NCI-H2196 (cell line): ENCODE measurements around the gene FOXE1.

Source experiments
- DNase-seq: peaks from one replicate; lab custom pipeline; 2025; ENCODE audit not compliant: unreplicated experiment; lab: John Stamatoyannopoulos, UW

Gene FOXE1

DNA sequence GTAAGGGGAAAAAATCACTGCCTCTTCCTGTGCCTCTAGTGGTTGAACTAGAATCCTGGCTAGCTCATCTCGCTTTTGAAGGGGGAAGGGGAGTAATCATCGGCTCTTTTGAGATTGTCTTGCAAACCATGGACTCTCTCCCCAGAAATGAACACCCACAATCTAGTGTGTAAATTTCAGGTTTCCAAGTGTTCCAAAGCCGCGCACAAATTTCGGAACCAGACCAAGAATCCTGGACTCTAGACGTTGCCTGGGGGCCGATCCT lies 4.9 kb upstream of the FOXE1 start:
- no peak for DNase-seq

- DNase-seq = no peak
These were observed 4.4 kb upstream of the FOXE1 start for GRCh38 chr9:97848480-97849237.

GRCh38 chr9:97849980-97850379 lies 3.0 kb upstream of the FOXE1 start:
- no peak for DNase-seq

GRCh38 chr9:97850746-97851445 lies 2.1 kb upstream of the FOXE1 start:
- DNase-seq = no peak

DNA sequence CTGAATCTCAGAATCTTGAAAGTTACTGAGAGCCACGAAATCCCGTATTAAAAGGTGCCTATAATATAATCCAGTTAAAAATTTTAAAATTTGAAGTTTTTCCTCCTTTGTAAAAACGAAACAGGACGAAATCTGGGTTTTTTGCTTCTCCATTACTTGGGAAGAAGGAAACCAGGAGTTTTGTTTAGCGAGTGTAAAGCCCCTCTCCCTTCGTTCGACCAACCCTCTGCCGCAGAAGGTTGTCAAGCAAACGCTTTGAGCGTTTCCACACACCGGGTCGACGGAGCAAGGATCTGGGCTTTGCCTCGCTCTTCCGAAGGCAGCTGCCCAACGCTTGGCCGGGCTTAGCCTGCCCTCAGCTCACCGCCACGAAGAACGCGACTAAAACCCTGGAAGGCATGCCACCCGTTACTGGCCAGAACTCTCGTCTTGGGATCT lies 1.6 kb upstream of the FOXE1 start:
- DNase-seq = no peak

DNA sequence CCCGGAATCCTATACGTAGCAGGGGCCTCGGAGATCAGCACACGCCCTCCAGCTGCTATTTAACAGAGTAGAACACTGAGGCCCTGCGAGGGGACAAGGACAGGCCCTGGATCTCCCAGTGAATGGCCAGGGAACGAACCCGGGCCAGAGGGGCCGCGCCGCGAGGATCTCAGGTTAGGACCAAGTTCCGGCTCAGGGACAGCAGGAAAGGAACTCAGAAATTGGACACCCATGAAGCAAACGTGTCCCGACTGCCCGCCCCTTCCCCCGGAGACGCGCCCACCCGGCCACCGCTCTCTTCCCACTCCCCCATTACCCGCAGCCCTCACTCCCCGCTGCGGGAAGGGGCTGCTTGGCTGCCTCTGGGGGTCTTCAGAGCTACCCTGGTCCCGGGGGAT lies 1.0 kb upstream of the FOXE1 start:
- no peak for DNase-seq

DNA sequence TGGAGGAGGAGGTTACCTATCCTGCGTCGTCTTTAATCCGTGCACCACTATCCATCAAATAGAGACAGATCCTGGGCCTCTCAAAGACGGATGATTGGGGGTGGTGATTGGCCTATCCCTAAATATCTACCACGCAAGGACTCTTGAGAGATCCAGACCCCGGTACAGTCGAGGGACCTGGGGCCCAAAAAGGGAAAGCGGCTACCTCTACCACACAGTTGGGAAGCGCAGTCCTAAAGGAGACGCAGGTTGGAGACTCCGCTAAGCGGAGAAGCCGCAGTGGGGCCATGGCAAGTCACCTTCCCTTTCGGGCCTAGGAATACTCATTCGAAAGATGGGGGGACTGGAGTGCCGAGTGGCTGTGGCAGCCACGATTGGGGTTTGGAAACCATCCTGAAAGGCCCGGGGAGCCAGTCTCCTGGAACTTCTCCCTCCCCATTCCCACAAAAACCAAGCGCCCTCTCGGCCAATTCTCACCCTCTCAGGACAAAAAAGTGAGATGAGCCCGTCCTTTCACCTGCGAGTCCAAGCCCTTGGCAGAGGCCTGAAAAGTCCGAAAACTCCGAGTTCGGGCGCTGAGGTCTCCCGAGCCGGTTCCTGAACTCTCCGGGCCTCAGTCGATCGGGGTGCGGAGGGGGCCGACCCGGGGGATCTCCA lies 499 bp upstream of the FOXE1 start:
- DNase-seq = no peak

GRCh38 chr9:97853844-97854695 lies 1.0 kb downstream of the FOXE1 start:
- DNase-seq = no peak

GRCh38 chr9:97854696-97855485 lies 1.9 kb downstream of the FOXE1 start:
- no peak for DNase-seq

- no peak for DNase-seq
These were observed 2.5 kb downstream of the FOXE1 start for GRCh38 chr9:97855486-97855875.

- no peak for DNase-seq
These were observed 2.9 kb downstream of the FOXE1 start for GRCh38 chr9:97855899-97856298.

- no peak for DNase-seq
These were observed 4.0 kb downstream of the FOXE1 start for GRCh38 chr9:97856857-97857605.

- no peak for DNase-seq
These were observed 4.8 kb downstream of the FOXE1 start for GRCh38 chr9:97857606-97858392.

- no peak for DNase-seq
These were observed 5.3 kb downstream of the FOXE1 start for GRCh38 chr9:97858393-97858713.

- DNase-seq = no peak
These were observed 5.8 kb downstream of the FOXE1 start for GRCh38 chr9:97858826-97859225.

DNA sequence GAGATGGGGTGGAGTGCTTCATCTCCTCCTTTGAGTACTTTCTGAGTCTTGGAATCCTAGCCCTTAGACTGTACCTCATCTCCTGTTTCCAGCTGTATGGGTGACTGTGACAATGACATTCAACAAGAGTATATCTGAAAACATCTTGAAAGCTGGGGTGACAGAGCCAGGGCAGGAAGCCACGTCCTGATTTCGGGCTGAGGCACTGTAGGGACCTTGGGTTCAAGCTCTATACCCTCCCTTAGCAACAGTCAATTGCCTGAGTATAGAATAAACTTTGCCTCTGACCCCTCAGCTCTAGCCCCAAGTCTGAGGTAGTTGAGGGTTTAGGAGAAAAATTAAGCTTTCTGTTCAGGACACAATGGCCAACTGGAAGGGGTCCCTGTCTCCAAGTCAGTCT lies 6.3 kb downstream of the FOXE1 start:
- no peak for DNase-seq

DNA sequence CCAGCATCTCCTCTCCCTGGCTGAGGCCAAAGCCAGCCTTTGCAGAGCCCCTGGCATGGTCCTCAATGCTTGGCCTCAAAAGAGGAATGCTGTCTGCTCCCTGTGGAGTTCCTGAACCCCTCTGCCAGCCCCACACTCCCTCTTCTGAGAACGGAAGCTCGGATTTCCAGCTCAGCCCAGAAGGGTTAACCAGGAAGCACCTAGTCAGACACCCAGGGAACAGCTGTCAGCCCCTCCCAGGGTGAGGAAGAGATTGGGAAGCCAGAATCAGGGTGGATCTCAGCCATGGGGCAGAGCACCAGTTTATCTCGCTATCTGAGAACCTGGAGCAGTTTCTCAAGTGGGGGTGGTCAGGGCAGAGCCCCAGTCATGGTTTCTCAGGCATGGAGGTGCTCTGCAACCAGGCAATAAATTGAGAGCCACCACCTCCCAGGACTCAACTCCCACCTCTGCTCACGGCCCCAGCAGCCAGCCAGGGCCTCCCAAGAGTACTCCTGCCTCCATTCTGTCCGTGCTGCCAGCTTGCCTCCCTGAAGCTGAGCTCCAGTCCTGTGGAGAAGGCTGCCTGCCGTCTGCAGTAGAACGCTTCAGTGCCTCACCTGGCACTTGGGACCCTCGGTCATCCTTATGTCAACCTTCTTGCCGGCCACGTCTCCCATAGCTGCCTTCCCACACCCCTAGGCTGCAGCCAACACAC lies 7.6 kb downstream of the FOXE1 start:
- DNase-seq = no peak

GRCh38 chr9:97861148-97861475 lies 8.1 kb downstream of the FOXE1 start:
- DNase-seq = no peak

DNA sequence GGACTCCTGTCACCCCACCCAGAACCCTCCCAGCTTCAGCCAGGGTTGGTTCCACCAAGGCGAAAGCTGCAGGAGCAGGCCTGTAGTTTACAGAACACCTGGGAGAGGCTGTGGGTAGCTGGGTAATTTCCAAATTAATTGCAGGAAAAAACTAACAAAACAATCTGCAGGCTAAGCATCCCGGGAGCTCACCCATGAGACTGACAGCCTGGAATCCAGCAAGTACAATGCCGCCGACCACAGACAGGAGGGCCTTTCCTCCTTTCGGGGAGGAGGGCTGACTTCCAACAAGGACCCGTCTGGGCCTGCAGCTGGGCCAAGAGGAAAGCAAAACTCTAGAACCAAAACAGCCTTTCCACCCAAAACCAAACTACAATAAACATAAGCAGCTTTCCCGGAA lies 10.3 kb downstream of the FOXE1 start:
- no peak for DNase-seq
